IMR-90 (cell line): ENCODE measurements around the gene INTS3. TPM values are rescaled to one million over a fixed set of nuclear protein-coding genes. Genes with fewer than 3 reads are reported as not detected.

Experiments used
- ATAC-seq: fragments of 200-7000 bp; cut with Tn5 transposase; 2 replicates; pipeline ENCODE4 v1.9.1; 2020; ENCODE audit warnings: low read depth, mild to moderate bottlenecking, moderate library complexity
- BruUV-seq: library from RNA; stranded (reverse); fragments of 400-500 nt; replicated peaks from 2 replicates; lab custom pipeline; 2021; lab: Mats Ljungman, UMichigan
- CTCF ChIA-PET: fragments of 300-600 bp; formaldehyde crosslinking; extraction: SDS; loops from one replicate; lab custom pipeline; 2021; ENCODE audit warnings: antibody characterized with exemption; lab: Yijun Ruan, JAX
- POLR2A ChIA-PET: fragments of 300-600 bp; sonication (Branson Sonifier 250); formaldehyde crosslinking; loops from one replicate; lab custom pipeline; 2022; ENCODE audit warnings: antibody characterized with exemption; ENCODE audit not compliant: unreplicated experiment; lab: Charles Lee
- DNase-seq: peaks from one replicate; pipeline ENCODE4 v3.0.0; 2013
- H2AFZ ChIP-seq: replicated peaks from 2 replicates; pipeline ENCODE3; 2013; ENCODE audit warnings: low read length, mild to moderate bottlenecking; ENCODE audit not compliant: poor library complexity
- H2AK5ac ChIP-seq: 2 replicates; pipeline ENCODE4 v1.6.1; 2013; ENCODE audit warnings: low read depth, low read length, inconsistent platforms
- H2AK9ac ChIP-seq: replicated peaks from 2 replicates; pipeline ENCODE3; 2013; ENCODE audit warnings: mild to moderate bottlenecking, low read depth, low read length, moderate library complexity; ENCODE audit not compliant: poor library complexity
- H2BK120ac ChIP-seq: 2 replicates; pipeline ENCODE4 v1.6.1; 2013; ENCODE audit warnings: low read depth, low read length, inconsistent platforms
- H2BK15ac ChIP-seq: 3 replicates; pipeline ENCODE4 v1.6.1; 2013; ENCODE audit warnings: low read depth, low read length, inconsistent platforms
- H2BK20ac ChIP-seq: 2 replicates; pipeline ENCODE4 v1.6.1; 2013; ENCODE audit warnings: low read depth, mild to moderate bottlenecking, inconsistent platforms, low read length, moderate library complexity
- H2BK5ac ChIP-seq: 2 replicates; pipeline ENCODE4 v1.6.1; 2013; ENCODE audit warnings: mild to moderate bottlenecking, low read depth, low read length, inconsistent platforms; ENCODE audit not compliant: poor library complexity, severe bottlenecking
- H3K14ac ChIP-seq: replicated peaks from 2 replicates; pipeline ENCODE4 v1.6.1; 2013; ENCODE audit warnings: low read depth, low read length, inconsistent platforms
- H3K18ac ChIP-seq: 2 replicates; pipeline ENCODE4 v1.6.1; 2013; ENCODE audit warnings: low read depth, low read length, control low read depth
- H3K23ac ChIP-seq: 2 replicates; pipeline ENCODE4 v1.6.1; 2013; ENCODE audit warnings: low read depth, low read length, inconsistent platforms
- H3K27ac ChIP-seq: 2 replicates; pipeline ENCODE4 v1.5.1; 2013; ENCODE audit warnings: mild to moderate bottlenecking, control low read depth, low read length; ENCODE audit not compliant: insufficient read depth
- H3K27me3 ChIP-seq: 2 replicates; pipeline ENCODE4 v1.6.1; 2013; ENCODE audit warnings: low read length; ENCODE audit not compliant: control insufficient read depth, insufficient read depth
- H3K36me3 ChIP-seq: 2 replicates; pipeline ENCODE4 v1.6.1; 2013; ENCODE audit warnings: low read length, mixed read lengths; ENCODE audit not compliant: control insufficient read depth, insufficient read depth
- H3K4ac ChIP-seq: 2 replicates; pipeline ENCODE4 v1.6.1; 2013; ENCODE audit warnings: low read depth, low read length, inconsistent platforms
- H3K4me1 ChIP-seq: 2 replicates; pipeline ENCODE4 v1.6.1; 2013; ENCODE audit warnings: low read length, mixed read lengths; ENCODE audit not compliant: control insufficient read depth, insufficient read depth
- H3K4me2 ChIP-seq: 2 replicates; pipeline ENCODE4 v1.6.1; 2013; ENCODE audit warnings: low read depth, mild to moderate bottlenecking, control low read depth, low read length, moderate library complexity
- H3K4me3 ChIP-seq: 2 replicates; pipeline ENCODE4 v1.5.1; 2013; ENCODE audit warnings: low read depth, mild to moderate bottlenecking, control low read depth, low read length, moderate library complexity; ENCODE audit not compliant: insufficient read depth
- H3K56ac ChIP-seq: 2 replicates; pipeline ENCODE4 v1.6.1; 2013; ENCODE audit warnings: low read length, inconsistent platforms; ENCODE audit not compliant: insufficient read depth; ENCODE audit errors: extremely low read depth
- H3K79me1 ChIP-seq, 2 experiments: 2 replicates each; pipeline ENCODE4 v1.6.1; 2013; ENCODE audit warnings: low read length in 2 of 2, inconsistent platforms in 1 of 2, low read depth in 1 of 2
- H3K9ac ChIP-seq: 2 replicates; pipeline ENCODE4 v1.6.1; 2013; ENCODE audit warnings: low read depth, low read length, control low read depth
- H3K9me1 ChIP-seq: 2 replicates; pipeline ENCODE4 v1.6.1; 2013; ENCODE audit warnings: low read length, inconsistent platforms; ENCODE audit not compliant: insufficient read depth
- H3K9me3 ChIP-seq: 2 replicates; pipeline ENCODE4 v1.6.1; 2013; ENCODE audit warnings: low read length; ENCODE audit not compliant: control insufficient read depth, insufficient read depth
- H4K20me1 ChIP-seq: 2 replicates; pipeline ENCODE4 v1.6.1; 2013; ENCODE audit warnings: low read length, inconsistent platforms; ENCODE audit not compliant: insufficient read depth
- H4K5ac ChIP-seq: 2 replicates; pipeline ENCODE4 v1.6.1; 2013; ENCODE audit warnings: mild to moderate bottlenecking, low read depth, low read length, control low read depth
- H4K8ac ChIP-seq, 2 experiments: 2 replicates each; pipeline ENCODE4 v1.6.1; 2013; ENCODE audit warnings: low read depth in 2 of 2, low read length in 2 of 2, control low read depth in 1 of 2, inconsistent platforms in 1 of 2
- H4K91ac ChIP-seq: 2 replicates; pipeline ENCODE4 v1.6.1; 2013; ENCODE audit warnings: low read depth, low read length, inconsistent platforms; ENCODE audit not compliant: insufficient read depth
- MAFK ChIP-seq: IDR thresholded peaks from 2 replicates; pipeline ENCODE4 v1.6.1; 2012; ENCODE audit warnings: low read depth, low read length, improper control_type of control experiment
- MAZ ChIP-seq: IDR thresholded peaks from 2 replicates; pipeline ENCODE4 v1.6.1; 2012; ENCODE audit warnings: low read depth, mild to moderate bottlenecking, low read length, improper control_type of control experiment, moderate library complexity, borderline replicate concordance
- WGBS, 2 experiments: methylation state at CpG; one replicate each; pipeline versions ENCODE4 v1.1.5 to v1.1.7; 2013; ENCODE audit warnings: missing lambda C conversion rate in 2 of 2; ENCODE audit not compliant: insufficient read length in 1 of 2; ENCODE audit errors: extremely low coverage in 2 of 2; 5-methylcytosine and 5-hydroxymethylcytosine counted together
- dilution Hi-C: fragments of 300-500 bp; cut with HindIII; formaldehyde crosslinking; loops from one replicate; pipeline ENCODE4 v1.14.3; 2018; ENCODE audit warnings: low sequenced_read_pairs; ENCODE audit not compliant: unreplicated experiment
- in situ Hi-C: fragments of 300-500 bp; cut with MboI; formaldehyde crosslinking; loops from 3 replicates; pipeline ENCODE4 v1.14.3; 2019; ENCODE audit warnings: low sequenced_read_pairs, inconsistent platforms, mixed read lengths
- intact Hi-C: fragments of 100-400 bp; cut with micrococcal nuclease; formaldehyde crosslinking; loops from 2 replicates; pipeline ENCODE4 v1.10.0; 2022
- polyA plus RNA-seq, 3 experiments: library from polyadenylated mRNA; depleted of rRNA; stranded (reverse); fragments of >200 nt; gene quantifications; 2 replicates each; pipeline ENCODE4 v1.2.3, GENCODE V29; 2012; ENCODE audit warnings: low replicate concordance in 1 of 3
- total RNA-seq: library from RNA; depleted of rRNA; stranded (reverse); fragments of >200 nt; gene quantifications from 2 replicates; pipeline ENCODE4 v1.2.3, GENCODE V29; 2012

The INTS3 gene
- total and polyA plus RNA-seq, 2 of the 4 experiments (the other 2 are of a cell fraction) = 33.5 to 59.4 TPM

- CTCF ChIA-PET = interaction anchor here (1.1 kb wide), 1 partner anchor 212 kb away, joined by 3 read pairs; no protein-coding TSS in a partner anchor
- H3K14ac ChIP-seq = peak within 1 kb of the TSS; percentile 52
- WGBS, 2 experiments = 11% methylated on average over 17 of the region's 35 CpGs; no CpG with 5 or more reads in 1 of the 2 experiments
- H3K27ac ChIP-seq = peak within 1 kb of the TSS; percentile 69
- H4K8ac ChIP-seq = peak within 1 kb of the TSS; percentile 44 to 85; a peak in 3 of 4 replicates
- H3K4ac ChIP-seq = peak within 1 kb of the TSS; percentile 49
- ATAC-seq (peak; percentile 83), DNase-seq (no peak)
- no peaks in the 10 kb centered on the region for H3K9me3 ChIP-seq
- peak within 1 kb of the TSS; percentile 84 for H3K4me3 ChIP-seq
- H3K9me1 ChIP-seq = no peaks in the 10 kb centered on the region; the same call in 1 of the 2 replicates
- peak within 1 kb of the TSS; percentile 85 for H2AFZ ChIP-seq
- in situ Hi-C loops = no loop called here
- H3K79me1 ChIP-seq = peaks cover 0 to 8% of the 10 kb centered on the region in 2 experiments; a peak in 2 of 4 replicates
- peak within 1 kb of the TSS; percentile 87 for H2AK9ac ChIP-seq
- POLR2A ChIA-PET = interaction anchor here (0.7 kb wide), 1 partner anchor 9 kb away, joined by 3 read pairs; no protein-coding TSS in a partner anchor
- H4K5ac ChIP-seq = peak within 1 kb of the TSS; percentile 61; the same call in 1 of the 2 replicates
- peak within 1 kb of the TSS; percentile 43 for H2BK120ac ChIP-seq
- peak within 1 kb of the TSS; percentile 6; the same call in 1 of the 2 replicates for H2AK5ac ChIP-seq
- no peak within 1 kb of the TSS for H2BK15ac ChIP-seq
- peak within 1 kb of the TSS; percentile 40; the same call in 1 of the 2 replicates for H2BK20ac ChIP-seq
- H3K18ac ChIP-seq = peak within 1 kb of the TSS; percentile 80
- BruUV-seq = no TSS peak
- peaks cover 4% of the 10 kb centered on the region; the same call in 1 of the 2 replicates for H3K4me1 ChIP-seq
- H3K23ac ChIP-seq = peak within 1 kb of the TSS; percentile 90
- peak within 1 kb of the TSS; percentile 84 for H3K9ac ChIP-seq
- H3K56ac ChIP-seq = 0 out of 2 replicates have a peak within 1 kb of the TSS, but pooled peaks have one; percentile 35
- no peaks in the 10 kb centered on the region for H4K20me1 ChIP-seq
- peak within 1 kb of the TSS; percentile 98 for H3K4me2 ChIP-seq
- peak within 1 kb of the TSS; percentile 68 for H2BK5ac ChIP-seq
- H3K36me3 ChIP-seq = peaks cover 38% of the 10 kb centered on the region
- TF ChIP-seq MAZ (0 out of 2 replicates have a peak, but pooled peaks have one; percentile 45), MAFK (no peak)
- H3K27me3 ChIP-seq = no peaks in the 10 kb centered on the region
- H4K91ac ChIP-seq = peak within 1 kb of the TSS; percentile 46; the same call in 1 of the 2 replicates
- dilution Hi-C loops = no loop called here
- intact Hi-C loops = no loop called here
Measured at GRCh38 chr1:153774780-153775457, 47.1 kb downstream of the INTS3 start, which contains the start of gene SLC27A3. TSS of gene SLC27A3 (plus strand) at chr1:153775407. CDS start at chr1:153775498, 91 bp downstream.
